Endothelial cell of umbilical vein (primary cell): Measurements from ENCODE around the gene ARHGEF16. TPM values are rescaled to one million over a fixed set of nuclear protein-coding genes. Genes with fewer than 3 reads are reported as not detected.

Experiments
- BruUV-seq: library from RNA; stranded (reverse); fragments of 400-500 nt; replicated peaks from 2 replicates; lab custom pipeline; 2021; lab: Mats Ljungman, UMichigan
- CTCF ChIA-PET: fragments of 300-600, 350-600 bp; sonication (Branson Sonifier 250); formaldehyde crosslinking; loops from one replicate; lab custom pipeline; 2021; ENCODE audit warnings: antibody characterized with exemption, inconsistent platforms; lab: Charles Lee
- POLR2A ChIA-PET: fragments of 300-600, 350-600 bp; sonication (Branson Sonifier 250); formaldehyde crosslinking; loops from one replicate; lab custom pipeline; 2021; ENCODE audit warnings: antibody characterized with exemption, inconsistent platforms; lab: Charles Lee
- DNase-seq: peaks from one replicate; pipeline ENCODE4 v3.0.0-alpha.2; 2011; ENCODE audit warnings: low read depth, low spot score
- FAIRE-seq: peaks from 2 replicates; lab custom pipeline; 2011; peaks lifted over from hg19 to GRCh38; lab: Jason Lieb, UNC
- H2AFZ ChIP-seq: 2 replicates; pipeline ENCODE4 v1.6.0; 2012; ENCODE audit warnings: low read depth, low read length, control low read depth, inconsistent platforms
- H3K27ac ChIP-seq: 2 replicates; pipeline ENCODE4 v1.5.1; 2011; ENCODE audit warnings: low read depth, mild to moderate bottlenecking, control low read depth, low read length, moderate library complexity; ENCODE audit not compliant: insufficient read depth
- H3K27me3 ChIP-seq, 2 experiments: 2 replicates each; pipeline versions ENCODE4 v1.6.0 to v1.6.1; 2011; ENCODE audit warnings: low read length in 2 of 2, mixed read lengths in 1 of 2; ENCODE audit not compliant: control insufficient read depth in 2 of 2, insufficient read depth in 2 of 2
- H3K36me3 ChIP-seq, 2 experiments: 2 replicates in 1 of 2; 3 replicates in 1 of 2; pipeline ENCODE4 v1.5.1; 2011; ENCODE audit warnings: low read length in 2 of 2, mild to moderate bottlenecking in 1 of 2, moderate library complexity in 1 of 2; ENCODE audit not compliant: control insufficient read depth in 2 of 2, insufficient read depth in 2 of 2; ENCODE audit errors: extremely low read depth in 1 of 2
- H3K4me1 ChIP-seq: 3 replicates; pipeline ENCODE4 v1.5.1; 2011; ENCODE audit warnings: mild to moderate bottlenecking, low read length; ENCODE audit not compliant: control insufficient read depth, insufficient read depth; ENCODE audit errors: extremely low read depth
- H3K4me2 ChIP-seq: 2 replicates; pipeline ENCODE4 v1.6.1; 2011; ENCODE audit warnings: low read length, control low read depth, mixed read lengths; ENCODE audit not compliant: insufficient read depth
- H3K4me3 ChIP-seq, 3 experiments: fragments of 200-600 bp in 1 of 3; sonication (generic), shearing (Covaris generic) in 1 of 3; replicated peaks in 1 of 3; 2 replicates each; pipeline ENCODE4 v1.5.1; 2011 to 2016; ENCODE audit warnings: control low read depth in 3 of 3, low read length in 3 of 3, mild to moderate bottlenecking in 2 of 3, inconsistent platforms in 1 of 3, low read depth in 1 of 3, moderate library complexity in 1 of 3; ENCODE audit not compliant: insufficient read depth in 1 of 3
- H3K79me2 ChIP-seq: 2 replicates; pipeline ENCODE4 v1.6.0; 2012; ENCODE audit warnings: low read length, inconsistent platforms; ENCODE audit not compliant: control insufficient read depth, insufficient read depth
- H3K9ac ChIP-seq: replicated peaks from 2 replicates; pipeline ENCODE3; 2011; ENCODE audit warnings: low read length, control low read depth; ENCODE audit not compliant: insufficient read depth; ENCODE audit errors: extremely low read depth
- H3K9me1 ChIP-seq: replicated peaks from 3 replicates; pipeline ENCODE4 v1.6.0; 2011; ENCODE audit warnings: mild to moderate bottlenecking, low read length; ENCODE audit not compliant: control insufficient read depth, insufficient read depth; ENCODE audit errors: extremely low read depth
- H3K9me3 ChIP-seq: replicated peaks from 2 replicates; pipeline ENCODE4 v1.5.1; 2012; ENCODE audit warnings: low read length, inconsistent platforms; ENCODE audit not compliant: control insufficient read depth, insufficient read depth
- H4K20me1 ChIP-seq: replicated peaks from 2 replicates; pipeline ENCODE3; 2011; ENCODE audit warnings: mild to moderate bottlenecking, low read length; ENCODE audit not compliant: control insufficient read depth, insufficient read depth; ENCODE audit errors: extremely low read depth
- EZH2 ChIP-seq: IDR thresholded peaks from 2 replicates; pipeline ENCODE4 v1.6.1; 2012; ENCODE audit warnings: borderline replicate concordance, low read depth, mild to moderate bottlenecking, moderate library complexity, low read length, inconsistent platforms; ENCODE audit not compliant: severe bottlenecking
- FOS ChIP-seq: IDR thresholded peaks from 2 replicates; pipeline ENCODE4 v1.6.1; 2011; ENCODE audit warnings: mild to moderate bottlenecking, low read length, moderate library complexity, borderline replicate concordance; ENCODE audit not compliant: insufficient read depth
- GATA2 ChIP-seq: IDR thresholded peaks from 2 replicates; pipeline ENCODE4 v1.7.0; 2011; ENCODE audit warnings: low read depth, mild to moderate bottlenecking, moderate library complexity, mixed read lengths, low read length; ENCODE audit not compliant: insufficient read length, insufficient read depth
- JUN ChIP-seq: IDR thresholded peaks from 2 replicates; pipeline ENCODE4 v1.6.1; 2011; ENCODE audit warnings: borderline replicate concordance, low read depth; ENCODE audit not compliant: insufficient read length, insufficient read depth
- MYC ChIP-seq: IDR thresholded peaks from one replicate; pipeline ENCODE4 v1.6.1; 2011; ENCODE audit warnings: mild to moderate bottlenecking, low read depth, low read length
- POLR2A ChIP-seq: IDR thresholded peaks from 2 replicates; pipeline ENCODE4 v1.6.1; 2012; ENCODE audit warnings: low read depth, mild to moderate bottlenecking, control low read depth, low read length
- POLR2AphosphoS5 ChIP-seq: IDR thresholded peaks from 2 replicates; pipeline ENCODE4 v1.6.1; 2012; ENCODE audit warnings: low read depth, mild to moderate bottlenecking, control low read depth, low read length, moderate library complexity; ENCODE audit not compliant: insufficient read depth
- dilution Hi-C: fragments of 300-500 bp; cut with MboI; formaldehyde crosslinking; loops from one replicate; pipeline ENCODE4 v1.15.0; 2019; ENCODE audit warnings: low sequenced_read_pairs; ENCODE audit not compliant: extremely low pct_ligation_motif_present
- intact Hi-C: fragments of 100-400 bp; cut with micrococcal nuclease; formaldehyde crosslinking; loops from one replicate; pipeline ENCODE4 v1.10.0; 2022
- polyA plus RNA-seq, 4 experiments: library from polyadenylated mRNA; depleted of rRNA in 3 of 4; stranded (reverse) in 3 of 4; unstranded in 1 of 4; fragments of >200 nt; gene quantifications; 2 replicates each; pipeline versions ENCODE4 v1.2.1 to v1.2.3, GENCODE V29; 2011 to 2012; ENCODE audit warnings: missing spikeins in 1 of 4
- total RNA-seq: library from RNA; stranded (reverse); gene quantifications from 2 replicates; pipeline ENCODE4 v1.2.3, GENCODE V29; 2021
- TF ChIP-seq, protein P1 (sequence below), 2 donors: IDR thresholded peaks; 1 replicate in 1 of 2; 2 replicates in 1 of 2; pipeline ENCODE4 v1.5.1; 2011; ENCODE audit warnings: low read length in 2 of 2, mild to moderate bottlenecking in 2 of 2, moderate library complexity in 2 of 2, control low read depth in 1 of 2, inconsistent platforms in 1 of 2, low read depth in 1 of 2; ENCODE audit not compliant: insufficient read depth in 1 of 2; ENCODE audit errors: extremely low read depth in 1 of 2
- TF ChIP-seq, protein P2 (sequence below): IDR thresholded peaks from 2 replicates; pipeline ENCODE4 v1.6.1; 2011; ENCODE audit not compliant: insufficient read depth, insufficient read length

ARHGEF16 gene
- total and polyA plus RNA-seq, 2 donors (not counting 3 experiments of a cell fraction or from before 2014, with no cell fraction given): 0.52 to 1.3 TPM

DNA sequence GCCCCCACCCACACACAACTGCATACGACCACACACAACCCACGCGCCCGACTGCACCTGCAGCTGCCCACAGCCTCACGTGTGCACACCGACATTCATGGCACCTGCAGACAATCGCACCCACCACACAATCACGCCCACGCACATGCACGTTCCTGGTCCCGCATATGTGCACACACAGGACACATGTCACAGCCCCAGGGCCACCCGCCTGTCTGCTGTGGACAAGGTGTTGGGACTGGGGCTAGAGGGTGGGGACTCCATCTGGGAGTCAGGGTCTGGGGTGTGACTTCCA lies 56.4 kb downstream of the ARHGEF16 start:
- dilution Hi-C loops (no loop called here), intact Hi-C loops (no loop called here)
- Histone ChIP-seq H3K27ac (no peak overlapping the region), H3K27me3 (no peaks in the 10 kb centered on the region), H3K4me3 (no peak overlapping the region), H3K9ac (no peak overlapping the region), H3K36me3 (no peaks in the 10 kb centered on the region), H3K4me1 (no peaks in the 10 kb centered on the region), H3K9me1 (no peaks in the 10 kb centered on the region), H3K4me2 (no peak overlapping the region), H3K79me2 (no peaks in the 10 kb centered on the region), H3K9me3 (no peaks in the 10 kb centered on the region), H2AFZ (no peak overlapping the region), H4K20me1 (no peaks in the 10 kb centered on the region)
- TF ChIP-seq MYC: no peak
- no peak for FAIRE-seq
- no TSS peak for BruUV-seq
- ChIA-PET POLR2A (no interaction called here), CTCF (no interaction called here)
- DNase-seq: no peak

DNA sequence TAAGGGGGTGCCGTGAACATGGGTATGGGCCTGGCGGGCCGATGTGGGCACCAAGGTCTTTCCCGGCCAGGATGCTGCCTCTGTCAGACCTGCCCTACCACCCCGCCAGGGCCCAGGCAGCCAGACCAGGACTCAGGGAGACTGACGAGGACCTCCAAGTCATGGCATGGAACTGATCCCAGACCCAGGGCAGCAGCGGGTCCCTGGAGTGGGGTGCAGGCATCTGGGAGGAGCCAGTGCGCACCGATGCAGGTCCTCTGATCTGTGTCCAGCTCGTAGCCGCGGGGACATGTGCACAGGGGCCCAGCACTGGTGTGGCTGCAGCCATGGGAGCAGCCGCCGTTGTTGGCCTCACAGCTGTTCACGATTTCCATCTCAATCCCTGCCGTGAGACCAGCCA lies 56.8 kb downstream of the ARHGEF16 start:
- no peaks in the 10 kb centered on the region for H3K27me3 ChIP-seq
- H3K9me1 ChIP-seq: no peaks in the 10 kb centered on the region
- DNase-seq: no peak
- H3K79me2 ChIP-seq: no peaks in the 10 kb centered on the region
- H3K27ac ChIP-seq: no peak overlapping the region
- H3K4me3 ChIP-seq: no peak overlapping the region
- no peak overlapping the region for H2AFZ ChIP-seq
- H3K9ac ChIP-seq: no peak overlapping the region
- H3K9me3 ChIP-seq: no peaks in the 10 kb centered on the region
- ChIA-PET CTCF (no interaction called here), POLR2A (interaction anchor here (0.7 kb wide), 1 partner anchor 206 kb away, joined by 3 read pairs; no protein-coding TSS in a partner anchor)
- H3K4me1 ChIP-seq: no peaks in the 10 kb centered on the region
- no peaks in the 10 kb centered on the region for H4K20me1 ChIP-seq
- H3K4me2 ChIP-seq: no peak overlapping the region
- no peak for FAIRE-seq
- no TSS peak for BruUV-seq
- no peaks in the 10 kb centered on the region for H3K36me3 ChIP-seq
- intact Hi-C loops (no loop called here), dilution Hi-C loops (no loop called here)
- TF ChIP-seq, protein P1, sequence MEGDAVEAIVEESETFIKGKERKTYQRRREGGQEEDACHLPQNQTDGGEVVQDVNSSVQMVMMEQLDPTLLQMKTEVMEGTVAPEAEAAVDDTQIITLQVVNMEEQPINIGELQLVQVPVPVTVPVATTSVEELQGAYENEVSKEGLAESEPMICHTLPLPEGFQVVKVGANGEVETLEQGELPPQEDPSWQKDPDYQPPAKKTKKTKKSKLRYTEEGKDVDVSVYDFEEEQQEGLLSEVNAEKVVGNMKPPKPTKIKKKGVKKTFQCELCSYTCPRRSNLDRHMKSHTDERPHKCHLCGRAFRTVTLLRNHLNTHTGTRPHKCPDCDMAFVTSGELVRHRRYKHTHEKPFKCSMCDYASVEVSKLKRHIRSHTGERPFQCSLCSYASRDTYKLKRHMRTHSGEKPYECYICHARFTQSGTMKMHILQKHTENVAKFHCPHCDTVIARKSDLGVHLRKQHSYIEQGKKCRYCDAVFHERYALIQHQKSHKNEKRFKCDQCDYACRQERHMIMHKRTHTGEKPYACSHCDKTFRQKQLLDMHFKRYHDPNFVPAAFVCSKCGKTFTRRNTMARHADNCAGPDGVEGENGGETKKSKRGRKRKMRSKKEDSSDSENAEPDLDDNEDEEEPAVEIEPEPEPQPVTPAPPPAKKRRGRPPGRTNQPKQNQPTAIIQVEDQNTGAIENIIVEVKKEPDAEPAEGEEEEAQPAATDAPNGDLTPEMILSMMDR (IDR thresholded peaks at IDR 0.05; ENCODE audit: extremely low read depth in 1 of 2, insufficient read depth in 1 of 2, low read depth in 1 of 2, low read length in 2 of 2): no peak
- TF ChIP-seq EZH2 (no peak), JUN (no peak), POLR2AphosphoS5 (no peak), POLR2A (no peak), GATA2 (no peak), MYC (no peak), FOS (no peak)
- TF ChIP-seq, protein P2, sequence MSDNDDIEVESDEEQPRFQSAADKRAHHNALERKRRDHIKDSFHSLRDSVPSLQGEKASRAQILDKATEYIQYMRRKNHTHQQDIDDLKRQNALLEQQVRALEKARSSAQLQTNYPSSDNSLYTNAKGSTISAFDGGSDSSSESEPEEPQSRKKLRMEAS: no peak
